GM19324 (cell line): ENCODE results near the gene ARHGAP12.
"Not testable (repeated sequence)": the region's sequence is repeated elsewhere in the genome, so short reads cannot be mapped to it uniquely, and the experiment has no call there.

Source experiments
- ATAC-seq: cut with Tn5 transposase; IDR thresholded peaks from one replicate; pipeline ENCODE4 v1.9.1; 2021; ENCODE audit warnings: mild to moderate bottlenecking, moderate library complexity; ENCODE audit not compliant: unreplicated experiment, low FRiP score

The ARHGAP12 gene

DNA sequence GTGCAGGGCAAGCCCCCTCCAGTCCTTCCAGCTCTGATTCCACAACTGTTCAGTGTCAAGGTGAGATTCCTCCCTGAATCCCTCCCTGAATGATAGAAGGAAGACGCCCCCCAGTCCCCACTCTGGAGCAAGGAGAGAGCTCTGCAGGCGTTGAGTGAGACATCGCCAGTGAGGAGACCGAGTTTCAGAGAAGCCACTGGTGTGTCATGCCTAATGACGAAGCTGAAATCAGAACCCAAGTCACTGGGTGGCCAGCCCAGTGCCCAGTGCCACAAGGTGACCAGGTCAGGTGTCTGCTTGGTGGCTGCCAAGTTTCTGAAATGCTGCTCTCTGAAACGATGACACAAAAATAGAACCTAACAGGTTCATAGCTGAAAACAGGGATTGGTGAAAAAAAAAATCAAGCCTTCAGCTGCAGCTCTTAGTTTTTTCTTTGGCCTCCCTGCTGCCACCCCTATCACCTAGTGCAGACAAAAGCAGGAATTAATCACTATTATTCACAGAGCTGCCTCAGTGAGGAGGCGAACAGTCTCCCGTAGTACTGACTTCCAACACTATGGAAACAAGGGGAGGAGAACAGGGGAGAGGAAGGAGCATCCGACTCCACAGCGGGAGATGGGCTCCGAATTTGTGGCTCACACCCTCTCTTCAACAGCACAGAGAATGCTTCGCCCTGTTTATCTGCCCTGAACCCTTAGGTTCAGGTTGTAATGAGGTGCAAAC is 153.5 kb downstream of the ARHGAP12 start:
- ATAC-seq, result no peak

- no peak for ATAC-seq
Observed at GRCh38 chr10:31774299-31774900, 154.2 kb downstream of the ARHGAP12 start.

GRCh38 chr10:31773749-31774298 is 154.8 kb downstream of the ARHGAP12 start:
- ATAC-seq, result no peak

DNA sequence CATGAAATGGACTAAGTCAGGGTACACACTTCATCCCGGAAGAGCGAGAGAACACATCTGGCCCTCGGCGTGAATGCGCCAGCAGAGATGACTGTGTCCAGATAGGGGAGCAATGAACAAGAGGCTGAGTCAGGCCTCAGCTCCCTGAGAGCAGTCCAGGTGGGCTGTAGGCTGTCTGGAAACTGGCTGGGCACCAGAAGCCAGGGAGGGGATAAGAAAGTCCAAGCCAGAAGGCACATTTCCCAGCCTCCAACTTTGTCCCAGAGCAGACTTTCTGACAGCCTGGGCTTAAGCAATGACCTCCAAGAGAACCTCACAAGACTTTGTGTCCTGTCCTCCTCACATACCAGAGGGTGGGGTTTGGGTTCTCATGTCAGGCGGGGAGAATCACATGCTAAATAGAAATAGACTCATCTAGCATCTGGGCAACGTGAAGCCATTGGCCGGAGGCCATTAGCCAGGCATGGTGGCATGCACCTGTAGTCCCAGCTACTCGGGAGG is 157.2 kb downstream of the ARHGAP12 start:
- no peak for ATAC-seq

- ATAC-seq, result no peak
Observed at GRCh38 chr10:31770307-31770902, 158.2 kb downstream of the ARHGAP12 start.

GRCh38 chr10:31769564-31769963 is 159.1 kb downstream of the ARHGAP12 start:
- no peak for ATAC-seq

DNA sequence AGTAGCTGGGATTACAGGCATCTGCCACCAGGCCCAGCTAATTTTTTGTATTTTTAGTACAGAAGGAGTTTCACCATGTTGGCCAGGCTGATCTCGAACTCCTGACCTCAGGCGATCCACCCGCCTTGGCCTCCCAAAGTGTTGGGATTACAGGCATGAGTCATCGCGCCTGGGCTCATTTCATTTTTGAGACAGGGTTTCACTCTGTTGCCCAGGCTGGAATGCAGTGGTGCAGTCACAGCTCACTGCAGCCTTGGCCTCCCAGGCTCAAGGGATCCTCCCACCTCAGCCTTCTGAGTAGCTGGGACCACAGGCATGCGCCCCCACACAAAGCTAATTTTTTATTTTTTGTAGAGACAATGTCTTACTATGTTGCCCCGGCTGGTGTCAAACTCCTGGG is 159.7 kb downstream of the ARHGAP12 start:
- not testable (repeated sequence) for ATAC-seq

DNA sequence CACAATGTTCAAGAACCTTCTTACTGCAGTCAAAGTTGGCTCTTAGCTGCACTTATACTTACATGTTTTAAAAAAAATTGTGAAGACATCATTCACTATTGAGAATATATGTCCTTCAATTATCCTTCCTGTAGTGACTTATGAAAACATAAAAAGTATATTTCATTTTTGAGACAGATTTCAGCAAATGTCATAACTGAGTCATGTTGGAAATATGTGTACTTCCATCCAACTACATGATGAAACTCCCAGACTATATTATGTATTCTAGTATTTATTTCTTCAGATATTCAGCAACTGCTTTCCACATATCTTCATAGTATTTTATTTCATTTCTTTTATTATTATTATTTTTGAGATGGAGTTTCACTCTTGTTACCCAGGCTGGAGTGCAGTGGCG is 160.2 kb downstream of the ARHGAP12 start:
- no peak for ATAC-seq

GRCh38 chr10:31765541-31765940 is 163.1 kb downstream of the ARHGAP12 start:
- no peak for ATAC-seq

- no peak for ATAC-seq
Observed at GRCh38 chr10:31762316-31762715, 166.3 kb downstream of the ARHGAP12 start.

GRCh38 chr10:31761156-31761555 is 167.5 kb downstream of the ARHGAP12 start:
- ATAC-seq, result no peak

DNA sequence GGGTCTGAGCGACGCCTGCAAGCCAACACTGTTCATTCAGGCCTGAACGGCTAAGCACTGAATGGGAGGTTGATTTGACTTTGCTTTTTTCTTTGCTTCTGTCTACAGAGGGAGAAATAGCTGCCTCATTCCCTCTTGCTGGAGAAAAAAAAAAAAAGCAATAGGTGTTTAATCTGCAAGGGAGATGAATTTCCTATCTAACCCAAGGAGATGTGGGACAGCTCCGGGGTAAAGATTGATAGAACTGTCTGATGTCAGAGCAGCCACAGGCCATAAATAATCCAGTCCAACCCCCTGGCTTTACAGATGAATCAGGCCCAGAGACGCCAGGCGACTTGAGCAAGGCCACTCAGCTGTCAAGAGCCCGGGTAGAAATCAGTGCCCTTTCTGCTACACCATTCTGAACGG is 168.0 kb downstream of the ARHGAP12 start:
- ATAC-seq, result no peak

GRCh38 chr10:31759799-31760626 is 168.6 kb downstream of the ARHGAP12 start:
- ATAC-seq, result peak; percentile 98

DNA sequence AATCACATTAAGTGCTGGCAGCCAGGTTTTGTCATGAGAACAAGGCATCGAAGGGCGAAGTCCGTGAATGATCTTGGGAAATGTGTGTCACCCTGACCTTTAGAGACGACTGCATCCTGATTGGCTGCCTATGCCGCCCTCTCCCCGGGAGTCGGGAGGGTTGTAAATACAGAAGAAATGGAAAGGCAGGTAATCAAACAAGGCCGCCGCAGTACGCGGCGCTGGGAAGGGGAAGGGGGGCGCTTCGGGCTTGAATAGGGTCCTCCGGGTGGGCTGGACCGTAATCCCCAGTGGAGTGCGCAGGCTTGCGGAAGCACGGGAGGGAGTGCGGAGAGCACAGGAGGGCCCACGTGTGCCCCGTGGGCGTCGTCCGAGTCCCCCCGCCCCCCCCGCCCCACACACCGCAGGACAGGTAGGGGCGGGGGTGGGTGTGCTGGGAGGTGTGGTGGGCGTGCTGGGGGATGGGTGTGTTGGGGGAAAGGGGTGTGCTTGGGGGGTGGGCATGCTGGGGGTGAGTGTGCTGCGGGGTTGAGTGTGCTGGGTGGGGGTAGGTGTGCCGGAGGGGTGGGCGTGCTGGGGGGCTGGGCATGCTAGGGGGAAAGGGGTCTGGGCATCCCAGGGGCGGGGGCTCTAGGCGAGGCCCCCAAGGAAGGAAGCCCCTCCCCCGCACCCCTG is 169.4 kb downstream of the ARHGAP12 start:
- ATAC-seq, result no peak

DNA sequence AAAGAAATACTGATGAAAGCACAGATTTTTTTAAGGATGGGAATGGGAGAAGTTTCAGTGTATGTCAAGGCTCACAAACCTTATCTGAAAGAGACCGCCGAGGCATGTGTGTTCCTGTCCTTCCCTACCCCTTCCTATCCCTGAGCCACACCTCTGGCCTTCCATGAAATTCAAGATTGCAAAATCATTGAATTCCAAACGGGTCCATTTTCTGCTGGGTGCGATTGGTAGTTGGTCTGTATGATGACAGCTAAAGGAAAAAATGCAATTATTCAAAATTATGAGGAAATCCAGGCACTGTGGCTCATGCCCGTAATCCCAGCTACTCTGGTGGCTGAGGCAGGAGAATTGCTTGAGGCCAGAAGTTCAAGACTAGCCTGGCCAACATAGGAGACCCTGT is 170.1 kb downstream of the ARHGAP12 start:
- no peak for ATAC-seq

GRCh38 chr10:31757831-31758230 is 170.8 kb downstream of the ARHGAP12 start:
- no peak for ATAC-seq

GRCh38 chr10:31757386-31757791 is 171.2 kb downstream of the ARHGAP12 start:
- ATAC-seq, result no peak

DNA sequence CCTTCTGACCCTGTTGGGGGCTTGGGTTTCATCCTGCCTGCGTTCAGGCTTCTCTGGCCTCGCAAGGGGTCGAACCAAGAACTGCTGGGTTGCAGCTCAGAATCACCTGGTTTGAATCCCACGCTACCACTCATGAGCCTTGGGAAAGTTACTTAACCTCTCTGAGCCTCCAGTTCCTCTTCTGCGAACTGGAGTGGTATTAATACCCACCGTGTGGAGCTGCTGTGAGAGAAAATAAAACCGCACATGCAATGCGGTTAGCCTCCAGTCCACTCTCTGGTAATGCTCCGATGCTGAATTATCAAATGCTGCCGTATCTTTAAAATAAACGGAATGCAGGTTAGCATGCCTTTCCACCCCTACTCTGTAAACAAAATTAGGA is 171.9 kb downstream of the ARHGAP12 start:
- ATAC-seq, result no peak

GRCh38 chr10:31756101-31756728 is 172.4 kb downstream of the ARHGAP12 start:
- ATAC-seq, result no peak
